Hematopoietic multipotent progenitor cell treated with erythropoietin and hydrocortisone succinate and interleukin-3 and kit ligand, for 8 days (in vitro differentiated cells): ENCODE measurements around the gene MRPS22.
"Not testable (repeated sequence)": the region's sequence is repeated elsewhere in the genome, so short reads cannot be mapped to it uniquely, and the experiment has no call there.

ENCODE experiments used
- DNase-seq: peaks from one replicate; pipeline ENCODE4 v3.0.0-alpha.2; 2015

Gene MRPS22

DNA sequence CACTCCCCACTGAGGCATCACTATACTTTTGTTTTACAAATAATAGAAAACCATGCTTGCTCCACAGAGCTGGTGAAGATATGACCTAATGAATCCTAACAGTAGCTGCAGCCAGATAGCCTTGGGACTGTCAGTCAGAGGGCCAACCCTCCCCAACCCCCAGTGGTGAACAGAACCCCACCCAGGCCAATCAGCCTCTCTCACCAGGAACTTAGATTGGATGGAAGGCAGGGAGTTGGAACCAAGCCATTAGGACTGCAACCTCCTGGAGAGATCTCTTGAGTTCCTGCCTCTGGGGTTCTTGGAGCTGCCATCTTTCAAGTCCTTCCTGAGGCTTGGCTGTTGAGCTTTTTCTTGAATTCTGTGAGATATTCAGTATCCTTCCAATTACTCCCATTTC, 3.0 kb upstream of the MRPS22 start:
- peak; percentile 93 for DNase-seq

DNA sequence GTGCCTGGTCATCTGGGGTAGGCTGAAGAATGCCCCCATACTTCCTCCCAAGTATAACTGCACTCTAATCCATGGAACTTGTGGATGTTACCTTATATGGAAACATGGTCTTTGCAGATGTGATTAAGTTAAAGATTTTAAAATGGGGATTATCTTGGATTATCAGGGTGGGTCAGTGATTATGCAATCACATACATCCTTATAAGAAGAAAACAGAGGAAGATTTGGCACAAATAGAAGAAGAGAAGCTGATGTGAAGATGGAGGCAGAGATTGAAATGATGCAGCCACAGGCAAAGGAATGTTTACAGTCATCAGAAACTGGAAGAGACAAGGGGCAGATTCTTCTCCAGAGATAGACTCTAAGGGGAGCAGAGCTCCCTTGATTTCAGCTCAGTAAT, 1.8 kb upstream of the MRPS22 start:
- DNase-seq: no peak

DNA sequence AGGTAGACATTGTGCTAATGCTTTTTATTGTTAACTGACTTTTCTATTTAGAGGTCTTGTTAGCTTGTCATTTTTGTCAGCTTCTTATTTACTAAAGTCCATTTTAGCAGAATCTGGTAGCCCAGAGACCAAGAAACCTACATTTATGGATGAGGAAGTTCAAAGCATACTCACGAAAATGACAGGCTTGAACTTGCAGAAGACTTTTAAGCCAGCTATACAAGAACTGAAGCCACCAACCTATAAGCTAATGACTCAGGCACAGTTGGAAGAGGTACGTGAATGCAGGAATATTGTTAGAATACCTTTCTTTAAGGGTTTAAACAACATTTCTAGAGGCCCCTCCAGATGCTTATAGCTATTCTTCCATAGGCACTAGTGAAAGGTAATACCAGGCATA, 3.0 kb downstream of the MRPS22 start:
- no peak for DNase-seq

DNA sequence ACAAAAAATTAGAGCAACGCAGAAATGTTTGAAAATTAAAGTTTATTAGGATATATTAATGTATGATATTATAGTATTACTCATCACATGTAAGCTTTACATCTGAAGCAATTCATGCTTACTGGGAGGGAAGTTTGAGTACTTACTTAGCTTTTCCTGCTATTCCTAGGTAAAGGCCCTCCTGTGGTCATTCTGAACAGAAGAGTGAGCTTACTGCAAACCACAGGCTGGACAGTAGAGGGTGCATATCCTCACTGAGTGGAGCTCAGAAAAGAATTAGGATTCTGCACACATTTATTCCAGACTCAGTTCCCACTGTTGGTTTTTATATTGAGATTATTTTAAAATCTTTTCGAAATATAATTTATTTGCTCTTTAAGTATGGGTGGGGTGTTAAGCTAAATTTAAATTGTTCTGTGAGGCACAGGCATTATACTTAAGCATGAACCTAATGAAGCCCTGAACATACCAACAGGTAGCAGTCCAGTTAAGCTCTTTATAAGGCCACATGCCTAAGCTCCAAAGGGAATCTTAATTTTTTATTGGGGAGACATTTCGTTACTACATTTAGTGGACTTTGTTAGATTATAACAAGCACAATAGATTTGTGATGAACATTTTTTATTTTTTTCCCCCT, 10.2 kb downstream of the MRPS22 start:
- peak; percentile 67 for DNase-seq

DNA sequence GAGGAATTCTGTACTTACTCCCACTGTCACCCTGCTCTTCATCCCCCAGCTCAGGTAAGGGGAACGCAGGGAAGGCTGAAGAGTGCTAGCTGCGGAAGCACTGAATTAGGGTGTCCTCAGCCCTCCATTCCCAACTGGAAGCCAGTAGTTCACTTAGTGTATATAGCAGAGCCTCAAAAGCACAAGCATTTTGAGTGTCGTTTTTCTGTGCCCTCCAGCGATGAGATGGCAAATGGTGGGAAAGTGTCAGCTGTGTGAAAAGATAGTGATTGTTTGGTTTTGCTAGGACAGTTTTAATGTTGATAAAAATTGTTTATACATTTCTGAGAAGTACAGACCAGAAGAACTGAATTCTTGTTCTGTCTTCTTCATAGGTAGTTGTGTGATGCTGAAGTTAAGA, 10.8 kb downstream of the MRPS22 start:
- DNase-seq: no peak

DNA sequence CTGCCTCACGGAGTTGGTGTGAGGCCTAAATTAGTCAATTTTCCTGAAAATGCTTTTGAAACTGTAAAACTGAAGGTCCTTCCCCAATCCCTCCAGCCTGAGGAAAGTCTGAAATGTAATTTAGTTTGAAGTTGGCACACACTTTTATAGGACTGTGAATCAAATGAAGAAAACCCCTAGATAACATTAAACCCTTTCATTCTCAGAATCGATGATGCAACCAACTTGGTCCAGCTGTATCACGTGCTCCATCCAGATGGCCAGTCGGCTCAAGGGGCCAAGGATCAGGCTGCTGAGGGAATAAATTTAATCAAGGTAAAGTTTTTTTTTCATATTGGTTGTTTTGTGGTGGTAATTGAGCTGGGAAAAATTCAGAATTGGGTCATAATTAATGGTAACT, 11.7 kb downstream of the MRPS22 start:
- no peak for DNase-seq

DNA sequence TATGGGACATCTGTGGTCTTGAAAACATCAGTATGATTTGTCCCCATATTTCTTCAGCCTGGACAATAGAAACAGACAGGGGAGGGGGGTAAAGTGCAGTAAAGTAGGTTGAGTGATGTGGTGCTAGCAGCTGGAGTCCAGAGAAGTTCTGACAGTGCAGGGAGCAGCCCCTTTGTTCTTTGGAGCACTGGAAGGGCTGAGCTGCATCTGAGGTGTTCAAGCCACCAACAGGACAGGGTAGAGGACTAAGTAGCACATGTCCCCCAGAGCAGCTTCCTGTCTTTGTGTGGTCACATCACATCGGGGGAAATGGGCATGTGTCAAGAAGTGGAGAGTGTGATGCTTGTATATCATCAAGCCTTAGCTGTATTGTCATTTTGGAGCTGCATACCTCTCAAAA, 12.1 kb downstream of the MRPS22 start:
- no peak for DNase-seq

DNA sequence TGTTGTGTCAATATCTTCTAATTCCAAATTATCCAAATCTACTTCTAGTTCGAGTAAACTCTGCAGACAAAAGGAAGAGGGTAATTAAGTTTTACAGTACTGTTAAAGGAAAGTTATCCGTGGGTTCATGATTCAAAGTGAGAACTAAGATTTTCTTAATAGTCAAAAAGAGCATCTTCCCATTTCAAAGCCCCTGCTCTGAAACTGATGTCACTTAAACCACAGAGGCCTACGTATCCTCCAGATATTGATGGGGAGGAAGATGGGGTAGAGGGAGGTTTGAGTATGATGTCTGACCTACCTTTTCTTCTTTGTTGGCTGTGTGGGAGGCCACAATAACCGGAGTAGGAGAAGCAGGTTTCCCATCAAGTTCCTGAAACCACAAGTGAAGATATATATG, 14.1 kb downstream of the MRPS22 start:
- DNase-seq: no peak

DNA sequence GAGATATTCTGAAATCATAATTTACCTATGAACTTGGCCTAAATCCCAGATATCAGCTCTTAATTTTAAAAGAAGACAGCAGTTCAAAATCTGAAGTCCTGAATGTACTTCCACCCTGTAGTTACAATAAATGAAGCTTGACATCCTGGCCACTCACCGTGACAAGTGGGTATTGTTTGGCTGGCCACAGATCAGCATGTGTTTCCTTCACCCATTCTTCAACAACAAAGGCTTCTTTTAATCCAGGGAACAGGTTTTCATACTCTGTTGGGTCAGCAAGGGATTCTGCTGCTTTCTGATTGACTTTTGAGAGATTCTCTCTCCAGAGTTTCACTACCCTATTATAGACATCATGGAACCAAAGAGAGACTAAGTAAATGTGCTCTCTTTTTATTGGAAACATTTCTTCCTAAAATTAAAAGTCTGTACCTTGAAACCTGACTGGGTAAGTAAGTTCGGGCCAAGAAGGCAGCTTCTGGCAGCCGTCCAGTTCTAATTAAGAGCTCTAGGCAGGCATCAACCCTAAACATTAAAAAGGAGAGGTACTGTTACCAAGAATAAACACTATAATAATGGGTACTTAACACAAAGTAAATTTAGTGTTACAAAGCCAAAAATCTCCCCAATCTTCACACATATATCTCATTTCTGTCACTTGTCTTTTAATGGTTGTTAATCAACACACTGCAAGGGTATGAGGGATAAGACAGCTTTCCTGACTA, 15.2 kb downstream of the MRPS22 start:
- DNase-seq: no peak

DNA sequence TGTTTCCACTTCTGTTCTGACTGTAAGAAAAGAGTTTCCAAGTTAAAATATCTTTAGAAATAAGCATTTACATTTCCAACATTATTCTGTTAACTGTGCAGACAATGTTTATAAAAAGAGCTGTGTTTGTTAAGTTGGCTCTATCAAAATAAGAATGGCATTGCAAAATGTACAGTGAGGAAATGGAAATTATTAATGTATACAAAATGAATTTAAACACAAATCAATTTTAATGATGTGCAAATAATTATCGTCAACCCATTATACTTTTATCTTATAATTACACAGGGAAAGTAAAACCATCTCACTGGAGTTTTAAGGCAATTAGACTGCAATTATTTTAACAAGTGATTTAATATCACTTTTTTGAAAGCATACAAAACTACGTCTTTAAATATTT, 17.5 kb downstream of the MRPS22 start:
- DNase-seq: no peak

DNA sequence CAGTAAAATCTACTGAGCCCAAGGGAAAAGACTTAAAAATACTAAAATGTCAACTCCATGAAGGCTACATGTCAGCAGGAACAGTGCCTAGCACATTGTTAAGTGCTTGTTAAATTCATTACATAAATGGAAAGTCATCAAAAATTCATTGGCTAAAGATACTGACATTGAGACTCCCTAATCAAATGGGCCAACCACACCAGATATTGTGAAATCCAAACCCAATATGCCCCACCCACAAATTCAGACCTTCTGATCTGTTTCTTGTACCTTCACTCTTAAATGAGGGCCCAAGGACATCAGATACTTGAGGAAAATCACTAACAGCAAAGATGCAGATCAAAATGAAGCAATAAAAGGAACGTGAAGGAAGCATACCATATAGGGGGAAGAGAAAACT, 20.7 kb downstream of the MRPS22 start:
- no peak for DNase-seq

DNA sequence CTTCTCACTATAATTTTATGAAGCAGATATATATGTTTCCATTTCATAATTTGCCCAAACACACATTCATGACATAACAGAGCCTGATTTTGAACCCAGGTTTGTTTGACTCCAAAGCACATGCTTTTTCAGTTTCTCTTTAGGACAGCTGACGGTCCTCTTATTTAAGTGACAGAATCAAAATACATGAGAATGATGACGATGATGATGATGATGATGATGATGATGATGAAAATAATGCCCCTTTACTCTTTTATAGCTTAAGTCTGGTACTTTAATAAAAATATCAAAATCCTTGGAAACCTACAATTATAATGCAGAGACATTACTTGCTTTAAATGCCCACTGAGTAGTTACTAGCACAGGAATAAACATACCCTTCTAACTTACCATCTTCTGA, 30.3 kb downstream of the MRPS22 start:
- DNase-seq: no peak

DNA sequence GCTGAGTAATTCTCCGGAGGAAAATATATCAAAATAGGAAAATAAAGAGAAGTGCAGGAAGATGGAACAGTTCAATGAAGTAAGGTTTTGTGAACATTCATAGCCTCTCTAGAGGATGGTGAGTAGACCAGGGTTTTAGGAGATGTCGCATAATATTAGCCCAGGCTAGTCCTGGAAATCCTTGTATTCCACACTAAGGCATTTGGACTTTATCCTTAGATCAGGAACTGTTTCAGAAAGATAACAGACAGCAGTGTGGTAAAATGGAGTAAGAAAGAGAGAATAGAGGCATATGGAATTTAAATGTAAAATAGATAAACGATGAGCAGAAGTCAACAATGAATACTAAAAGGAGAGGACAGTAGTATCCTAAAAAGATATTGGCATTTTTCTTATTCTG, 33.6 kb downstream of the MRPS22 start:
- DNase-seq: no peak

DNA sequence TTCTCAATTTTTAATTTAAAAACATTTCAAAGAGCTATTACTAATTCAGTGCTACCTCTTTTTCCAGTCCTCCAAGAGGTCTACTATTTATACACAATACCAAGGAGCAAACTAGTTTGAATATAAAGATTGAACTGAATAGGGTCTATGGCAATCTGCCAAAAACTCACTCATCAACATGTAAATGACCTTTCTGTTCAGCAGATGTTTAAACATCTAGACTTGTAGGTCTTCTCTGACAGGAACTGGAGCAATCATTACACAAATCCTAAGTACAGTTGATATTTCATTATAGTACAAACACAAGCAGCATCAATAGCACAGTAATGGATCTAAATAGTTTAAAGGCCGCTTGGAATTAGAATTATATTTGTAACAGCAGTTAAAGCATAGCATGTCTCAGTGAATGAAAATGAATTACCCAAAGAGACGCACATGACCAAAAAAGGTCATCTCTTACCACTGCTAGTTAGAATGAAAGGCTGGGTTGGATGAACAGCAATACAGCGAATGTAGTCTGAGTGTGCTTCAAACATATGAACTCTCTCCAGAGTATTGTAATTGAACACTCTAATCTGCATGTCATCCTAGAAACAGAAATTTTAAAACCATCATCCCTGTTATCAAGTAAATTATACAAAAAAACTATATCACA, 34.9 kb downstream of the MRPS22 start:
- DNase-seq: peak; percentile 23

DNA sequence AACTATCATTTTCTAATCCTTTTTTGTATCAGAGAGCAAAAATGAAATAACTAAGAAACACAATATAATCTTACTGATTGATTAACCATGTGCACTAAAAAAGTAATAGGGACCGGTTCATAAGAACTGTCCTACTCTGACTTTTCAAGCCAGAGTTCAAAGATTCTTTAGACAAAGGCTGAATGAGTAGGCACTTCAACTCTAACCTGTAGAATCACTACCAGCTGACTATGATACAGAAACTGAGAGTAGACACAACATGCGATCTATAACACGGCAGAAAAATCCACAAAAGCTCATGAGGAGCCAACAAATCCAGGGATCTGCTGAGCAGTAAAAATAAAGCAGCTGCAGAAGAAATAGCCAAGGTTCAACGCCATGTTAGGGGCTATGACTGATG, 36.8 kb downstream of the MRPS22 start:
- no peak for DNase-seq

DNA sequence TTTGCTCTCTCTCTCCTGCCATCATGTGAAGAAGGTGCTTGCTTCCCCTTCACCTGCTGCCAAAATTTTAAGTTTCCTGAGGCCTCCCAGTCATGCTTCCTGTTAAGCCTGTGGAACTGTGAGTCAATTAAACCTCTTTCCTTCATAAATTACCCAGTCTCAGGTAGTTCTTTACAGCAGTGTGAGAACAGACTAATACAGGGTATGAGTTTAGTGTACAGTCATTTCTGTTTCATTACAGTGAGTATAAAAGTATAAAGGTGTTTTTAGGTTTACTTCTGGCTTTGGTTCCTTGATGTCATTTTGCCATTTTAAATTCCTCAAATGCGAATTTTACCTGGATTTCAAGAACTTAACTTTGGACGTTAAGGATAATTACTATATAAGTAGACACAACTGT, 38.5 kb downstream of the MRPS22 start:
- DNase-seq: not testable (repeated sequence)

DNA sequence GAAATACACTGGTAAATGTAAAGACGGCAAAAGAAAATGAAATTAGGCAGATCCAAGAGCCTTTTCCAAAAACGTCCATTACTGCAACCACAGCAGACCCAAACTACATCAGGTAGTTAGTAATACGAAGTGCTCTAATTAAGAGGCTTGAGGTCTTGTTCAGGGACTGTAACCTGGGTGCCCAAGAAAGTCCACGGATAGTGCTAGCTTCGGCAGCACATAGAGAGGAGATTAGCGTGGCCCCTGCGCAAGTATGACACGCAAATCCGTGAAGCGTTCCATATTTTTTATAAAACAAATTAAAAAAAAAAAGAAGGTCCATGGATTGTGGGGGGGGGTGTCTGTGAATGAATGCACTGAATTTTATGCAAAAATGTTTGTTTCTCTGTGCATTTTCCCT, 44.3 kb downstream of the MRPS22 start:
- no peak for DNase-seq

DNA sequence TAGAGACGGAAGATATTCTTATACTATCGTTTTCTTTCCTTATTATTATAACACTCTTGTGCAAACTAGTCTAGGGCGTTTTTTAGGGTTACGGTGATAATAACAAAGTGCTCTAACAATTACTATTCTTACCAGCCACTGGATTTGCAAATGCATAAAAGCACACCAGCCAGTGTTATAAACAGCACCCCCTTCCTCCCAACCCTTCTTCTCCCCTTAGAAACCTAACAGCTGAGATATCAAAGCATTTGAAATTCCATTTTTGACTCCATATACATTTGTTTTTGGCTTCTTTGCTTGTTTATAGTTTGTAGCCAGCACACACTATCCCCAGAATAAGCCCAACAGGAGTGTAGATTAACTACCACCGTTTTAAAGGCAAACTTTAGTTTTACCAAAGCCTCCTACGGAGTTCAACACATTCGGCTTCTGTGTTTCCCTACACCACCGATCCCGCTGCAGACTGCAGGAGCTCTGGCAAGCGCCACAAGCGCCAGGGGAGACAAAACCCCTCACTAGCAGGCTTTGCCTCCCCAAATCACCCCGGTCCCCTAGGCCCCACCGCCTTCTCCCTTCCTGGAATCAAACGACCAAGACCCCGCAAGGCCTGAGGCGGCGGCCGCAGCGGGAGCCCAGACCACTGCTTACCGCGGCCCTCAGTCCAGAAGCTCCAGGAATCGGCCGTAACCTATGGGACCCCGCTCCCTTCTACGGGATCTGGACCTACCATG, 45.2 kb downstream of the MRPS22 start:
- peak; percentile 41 for DNase-seq

DNA sequence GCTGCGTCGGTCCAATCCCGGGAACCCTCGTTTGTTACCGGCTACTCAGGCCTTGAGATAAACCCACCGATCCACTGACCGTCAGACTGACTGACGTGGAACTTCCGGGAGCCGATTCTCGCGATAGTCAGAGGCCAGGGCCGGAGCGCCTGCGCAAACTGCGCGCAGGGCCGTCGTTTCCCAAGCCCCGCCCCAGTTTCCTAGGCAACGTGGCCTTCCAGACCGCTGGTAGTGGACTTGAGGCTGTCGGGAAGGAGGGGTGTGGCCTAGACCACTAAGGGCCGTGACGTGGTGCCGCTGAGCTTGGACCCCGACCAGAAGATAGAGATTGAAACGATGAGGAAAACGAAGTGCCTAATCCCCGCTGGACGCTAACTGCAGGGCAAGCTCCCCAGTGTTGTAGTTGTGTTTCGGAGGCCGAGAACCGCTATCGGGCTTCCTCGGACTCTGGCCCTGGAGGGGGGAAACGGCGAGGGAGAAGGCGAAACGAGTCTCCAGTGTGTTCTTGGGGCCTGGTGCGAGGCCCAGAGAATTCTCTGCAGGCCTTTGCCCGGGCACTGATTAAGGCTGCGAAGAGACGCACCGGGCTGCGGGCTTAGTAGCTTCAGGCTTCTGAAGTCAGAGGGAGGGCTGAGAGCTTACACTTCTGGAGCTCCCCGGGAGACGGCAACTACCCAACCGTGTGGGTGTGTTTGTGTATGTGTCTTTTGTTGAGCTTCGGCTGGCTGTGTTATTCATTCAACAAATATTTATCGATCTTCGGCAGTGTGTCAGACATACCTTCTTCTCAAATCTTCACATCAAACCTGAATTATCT, 45.9 kb downstream of the MRPS22 start, which contains the start of gene COPB2:
Gene COPB2 (minus strand): TSS at position 96 of the 817 bp plus-strand sequence. CDS start 97 bp downstream, outside the sequence.
- DNase-seq: peak; percentile 98

DNA sequence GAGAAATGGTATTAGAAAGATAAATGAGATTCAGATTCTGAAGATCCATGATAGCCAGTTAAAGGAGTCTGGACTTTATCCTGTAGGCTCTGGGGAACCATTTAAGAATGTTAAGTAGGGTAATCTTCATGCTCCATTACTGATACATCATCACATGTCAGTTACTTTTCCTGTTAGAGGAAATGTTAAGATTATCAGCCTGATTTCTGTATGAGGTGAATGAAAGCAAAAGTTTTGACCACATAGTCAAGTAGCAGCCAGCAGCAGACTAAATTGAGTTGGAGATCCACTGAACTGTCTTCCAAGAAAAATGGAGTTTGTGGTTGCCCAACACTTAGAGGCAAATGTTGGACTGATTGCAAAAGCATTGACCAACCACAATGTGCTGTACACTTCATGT, 50.3 kb downstream of the MRPS22 start:
- no peak for DNase-seq

DNA sequence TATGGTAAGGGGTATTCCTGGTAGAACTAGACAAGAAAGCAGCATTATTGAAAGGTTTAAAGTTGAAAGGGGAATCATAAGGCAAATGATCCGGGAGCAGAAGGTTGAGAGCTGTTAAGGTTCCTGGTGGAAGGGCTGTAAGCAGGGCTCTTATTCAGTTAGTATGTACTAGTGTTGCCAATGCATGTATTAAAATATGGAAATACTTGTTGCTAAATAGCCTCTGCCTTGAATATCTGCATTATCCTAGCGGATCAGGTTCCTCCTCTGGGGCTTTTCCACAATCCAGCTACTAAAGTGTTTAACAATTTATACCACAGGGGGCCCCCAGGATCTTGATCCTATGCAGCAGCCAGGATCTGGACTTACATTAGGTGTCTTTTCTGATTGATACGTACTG, 52.9 kb downstream of the MRPS22 start:
- no peak for DNase-seq

DNA sequence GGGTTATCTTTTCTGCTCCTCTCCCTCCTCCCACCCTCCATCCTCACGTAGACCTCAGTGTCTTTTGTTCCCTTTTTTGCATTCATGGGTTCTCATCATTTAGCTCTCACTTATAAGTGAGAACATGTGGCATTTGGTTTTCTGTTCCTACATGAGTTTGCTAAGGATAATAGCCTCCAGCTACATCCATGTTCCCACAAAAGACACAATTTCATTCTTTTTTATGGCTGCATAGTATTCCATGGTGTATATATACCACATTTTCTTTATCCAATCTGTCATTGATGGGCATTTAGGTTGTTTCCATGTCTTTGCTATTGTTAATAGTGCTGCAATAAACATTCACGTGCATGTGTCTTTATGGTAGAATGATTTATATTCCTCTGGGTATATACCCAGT, 57.3 kb downstream of the MRPS22 start:
- not testable (repeated sequence) for DNase-seq
